ENCODE results near the gene RNF11.

RNF11 gene

DNA sequence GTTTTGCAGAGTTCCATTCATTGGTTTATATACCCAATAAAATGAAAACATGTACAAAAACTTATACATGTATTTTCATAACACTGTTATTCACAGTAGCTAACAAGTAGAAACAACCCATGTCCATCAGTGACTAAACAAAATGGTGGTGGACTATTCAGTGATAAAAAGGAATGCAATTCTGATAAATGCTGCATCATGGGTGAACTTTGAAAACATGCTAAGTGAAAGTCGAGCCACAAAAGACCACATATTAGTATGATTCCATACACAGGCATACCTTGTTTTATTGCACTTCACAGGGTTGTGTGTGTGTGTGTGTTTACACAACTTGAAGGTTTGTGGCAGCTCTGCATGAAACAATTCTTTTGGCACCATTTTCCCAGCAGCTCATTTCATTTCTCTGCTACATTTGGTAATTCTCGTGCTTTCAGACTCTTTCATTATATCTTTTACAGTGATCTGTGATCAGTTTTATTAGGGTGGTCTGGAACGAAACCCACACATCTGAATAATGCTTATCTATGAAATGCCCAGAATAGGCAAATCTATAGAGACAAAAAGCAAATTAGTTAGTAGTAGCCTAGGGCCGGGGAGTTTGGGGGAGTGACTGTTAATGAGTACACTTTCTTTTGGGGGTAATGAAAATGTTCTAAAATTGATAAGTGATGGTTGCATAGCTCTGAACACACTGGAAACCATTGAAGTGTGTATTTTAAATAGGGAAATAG is 27.2 kb downstream of the RNF11 start:
- no peak for DNase-seq (ENCODE audit: low read depth, low spot score)

GRCh38 chr1:51264451-51264850 is 28.4 kb downstream of the RNF11 start:
- DNase-seq (ENCODE audit: low read depth, low spot score): no peak

DNA sequence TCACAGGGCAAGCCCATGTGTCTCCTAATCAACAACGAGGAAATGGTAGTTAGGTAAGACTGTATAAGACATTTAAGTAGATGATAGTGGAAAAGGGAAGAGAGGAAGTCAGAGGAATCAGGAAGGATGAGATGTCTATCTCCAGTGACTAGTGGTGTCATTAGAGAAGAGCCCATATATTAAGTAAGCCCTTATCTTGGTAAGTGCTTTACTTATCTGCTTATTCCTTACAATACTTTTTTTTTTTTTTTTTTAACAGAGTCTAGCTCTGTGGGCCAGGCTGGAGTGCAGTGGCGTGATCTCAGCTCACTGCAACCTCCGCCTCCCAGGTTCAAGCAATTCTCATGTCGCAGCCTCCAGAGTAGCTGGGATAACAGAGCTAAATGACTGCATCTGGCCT is 29.5 kb downstream of the RNF11 start:
- no peak for DNase-seq (ENCODE audit: low read depth, low spot score)

GRCh38 chr1:51266181-51266580 is 30.1 kb downstream of the RNF11 start:
- DNase-seq (ENCODE audit: low read depth, low spot score): no peak

DNA sequence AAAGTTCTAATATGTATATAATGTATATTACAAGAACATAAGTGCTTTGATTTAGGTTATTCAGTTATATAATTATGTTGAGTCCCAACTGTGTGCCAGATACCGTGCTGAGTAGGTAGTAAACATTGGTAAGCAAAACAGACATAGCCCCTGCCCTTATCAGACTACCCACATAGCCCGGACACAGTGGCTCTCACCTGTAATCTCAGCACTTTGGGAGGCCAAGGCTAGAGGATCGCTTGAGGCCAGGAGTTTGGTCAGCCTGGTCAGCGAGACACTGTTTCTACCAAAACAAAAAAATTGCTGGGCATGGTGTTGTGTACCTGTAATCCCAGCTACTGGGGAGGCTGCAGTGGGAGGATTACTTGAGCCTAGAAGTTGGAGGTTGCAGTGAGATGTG is 30.7 kb downstream of the RNF11 start:
- DNase-seq (ENCODE audit: low read depth, low spot score): no peak

DNA sequence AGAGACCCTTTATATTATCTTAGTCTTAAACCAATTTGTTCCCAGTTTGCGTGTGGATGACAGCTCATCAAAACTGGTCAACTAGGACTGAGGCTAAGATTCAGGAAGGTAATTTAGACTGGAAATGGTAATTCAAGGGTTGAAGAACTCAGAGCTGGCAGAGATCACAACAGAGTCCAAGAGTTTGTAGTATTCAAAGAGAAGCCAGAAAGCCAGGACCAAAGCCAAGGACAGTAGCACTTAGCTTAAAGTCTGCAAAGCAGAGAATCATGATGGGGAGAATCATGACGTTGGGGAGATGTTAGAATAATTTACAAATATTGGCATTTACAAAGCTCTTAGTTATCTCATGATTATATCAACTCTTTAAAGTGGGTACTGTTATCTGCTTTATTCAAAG is 32.6 kb downstream of the RNF11 start:
- DNase-seq (ENCODE audit: low read depth, low spot score): no peak

DNA sequence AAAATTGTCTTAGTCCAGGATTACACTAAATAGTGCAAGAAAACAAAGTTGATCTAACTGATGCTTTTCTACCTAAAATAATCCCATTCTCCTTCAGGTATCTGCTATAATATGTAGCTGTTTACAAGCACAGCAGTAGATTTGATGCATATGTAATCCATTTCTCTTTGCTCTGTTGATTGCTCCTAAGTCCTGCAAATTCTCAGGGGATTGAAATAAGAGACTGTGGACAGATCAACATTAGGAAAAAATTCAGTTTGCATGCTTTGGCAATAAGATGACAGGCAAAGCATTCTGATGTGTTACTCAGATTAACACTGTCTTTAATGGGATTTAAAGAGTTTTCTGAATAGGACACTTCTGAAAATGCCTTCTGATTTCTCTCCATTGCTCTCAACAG is 34.7 kb downstream of the RNF11 start:
- no peak for DNase-seq (ENCODE audit: low read depth, low spot score)

- no peak for DNase-seq (ENCODE audit: low read depth, low spot score)
These were observed 36.8 kb downstream of the RNF11 start for GRCh38 chr1:51272916-51273315.

GRCh38 chr1:51274676-51275075 is 38.6 kb downstream of the RNF11 start:
- no peak for DNase-seq (ENCODE audit: low read depth, low spot score)

DNA sequence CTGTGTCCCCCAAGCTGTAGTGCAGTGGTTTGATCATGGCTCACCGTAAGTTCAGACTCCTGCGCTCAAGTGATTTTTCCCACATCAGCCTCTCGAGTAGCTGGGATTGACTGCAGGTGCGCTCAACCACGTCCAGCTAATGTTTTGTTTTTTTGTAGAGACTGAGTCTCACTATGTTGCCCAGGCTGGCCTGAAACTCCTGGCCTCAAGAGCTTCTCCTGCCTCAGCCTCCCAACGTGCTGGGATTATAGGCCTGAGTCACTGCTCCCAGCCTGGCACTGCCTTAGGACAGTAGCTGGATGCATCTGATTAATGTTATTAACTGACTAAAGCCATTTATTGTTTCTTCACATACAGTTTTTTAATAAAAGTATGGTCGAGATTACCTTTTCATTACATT is 40.2 kb downstream of the RNF11 start:
- DNase-seq (ENCODE audit: low read depth, low spot score): no peak

DNA sequence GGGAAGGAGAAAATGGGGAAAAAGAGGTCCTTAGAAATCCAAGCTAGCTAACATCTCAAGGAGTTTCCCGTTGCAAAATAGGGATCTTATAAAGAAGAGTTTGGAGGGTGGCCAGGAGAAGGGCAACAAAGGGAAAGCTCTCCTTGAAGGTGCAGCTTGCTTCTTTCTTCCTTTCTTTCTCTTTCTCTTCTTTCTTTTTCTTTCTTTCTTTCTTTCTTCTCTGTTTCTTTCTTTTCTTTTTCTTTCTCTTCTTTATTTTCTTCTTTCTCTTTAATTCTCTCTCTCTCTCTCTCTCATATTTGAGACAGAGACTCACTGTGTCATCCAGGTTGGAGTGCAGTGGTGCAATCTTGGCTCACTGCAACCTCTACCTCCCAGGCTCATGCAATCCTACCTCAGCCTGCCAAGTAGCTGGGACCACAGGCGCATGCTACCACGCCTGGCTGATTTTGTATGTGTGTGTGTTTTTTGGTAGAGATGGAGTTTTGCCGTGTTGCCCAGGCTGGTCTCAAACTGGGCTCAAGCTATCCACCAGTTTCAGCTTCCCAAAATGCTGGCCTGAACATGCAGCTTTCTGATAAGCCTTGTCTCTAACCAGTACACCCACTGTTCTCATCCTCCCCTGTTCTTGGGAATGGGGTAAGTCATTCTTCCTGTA is 44.4 kb downstream of the RNF11 start:
- no peak for DNase-seq (ENCODE audit: low read depth, low spot score)

DNA sequence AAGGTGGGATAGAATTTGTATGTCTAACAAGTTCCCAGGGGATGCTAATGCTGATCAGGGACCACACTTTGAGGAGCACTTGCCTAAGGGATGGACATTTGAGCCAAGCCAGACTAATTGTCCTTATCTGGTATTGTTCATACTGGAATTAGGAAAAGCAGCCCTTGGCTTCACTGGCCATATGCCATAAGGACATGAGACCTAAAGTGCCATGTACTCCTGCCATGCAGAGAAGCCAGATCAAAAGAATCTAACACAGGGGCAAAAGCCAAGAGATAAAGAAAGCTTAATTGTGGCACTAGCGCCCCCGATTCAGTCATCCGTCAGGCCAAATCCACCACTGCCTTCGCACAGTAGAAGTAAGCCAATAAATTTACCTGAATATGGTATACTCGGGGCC is 45.7 kb downstream of the RNF11 start:
- no peak for DNase-seq (ENCODE audit: low read depth, low spot score)

GRCh38 chr1:51282605-51283004 is 46.5 kb downstream of the RNF11 start:
- DNase-seq (ENCODE audit: low read depth, low spot score): no peak

- no peak for DNase-seq (ENCODE audit: low read depth, low spot score)
These were observed 47.9 kb downstream of the RNF11 start for GRCh38 chr1:51283979-51284378.

- no peak for DNase-seq (ENCODE audit: low read depth, low spot score)
These were observed 48.4 kb downstream of the RNF11 start for GRCh38 chr1:51284487-51284954.

DNA sequence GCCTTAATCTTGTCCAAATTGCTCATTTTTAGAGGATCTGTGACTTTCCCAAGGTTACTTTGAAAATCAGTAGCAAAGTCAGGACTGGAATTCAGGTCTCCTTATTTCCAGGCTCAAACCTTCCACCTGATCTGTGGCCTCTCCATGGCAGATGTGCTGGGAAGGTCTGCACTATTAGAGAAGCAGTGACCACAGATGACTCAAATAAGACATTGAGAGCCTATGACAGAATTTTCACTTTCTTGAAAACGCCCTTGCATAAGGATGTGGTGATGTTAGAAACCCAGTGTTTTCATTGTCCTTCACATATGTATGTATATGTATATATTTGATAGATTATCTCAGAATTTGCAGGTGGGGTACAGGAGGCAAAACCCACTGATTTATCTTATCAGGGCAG is 49.0 kb downstream of the RNF11 start:
- DNase-seq (ENCODE audit: low read depth, low spot score): no peak

- no peak for DNase-seq (ENCODE audit: low read depth, low spot score)
These were observed 51.9 kb downstream of the RNF11 start for GRCh38 chr1:51287966-51288365.

DNA sequence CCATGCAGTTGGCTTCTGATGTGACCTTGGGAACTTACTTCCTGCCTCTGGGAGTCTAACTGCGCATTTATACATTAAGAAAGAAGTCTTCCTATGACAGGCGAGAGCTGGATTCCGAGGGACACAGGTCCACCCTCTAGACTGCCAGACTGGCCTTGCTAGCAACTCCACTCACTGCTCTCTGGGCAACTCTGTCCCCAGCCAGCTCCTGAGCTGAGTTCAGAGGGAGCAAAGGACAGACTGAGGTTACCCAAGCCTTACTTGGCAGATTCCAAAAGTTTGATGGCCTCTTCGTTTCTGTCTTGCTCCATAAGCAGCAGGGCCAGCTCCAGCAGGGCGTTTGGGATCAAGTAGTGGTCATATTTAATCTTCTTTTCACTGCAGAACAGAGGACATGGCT is 52.5 kb downstream of the RNF11 start:
- DNase-seq (ENCODE audit: low read depth, low spot score): no peak

- DNase-seq (ENCODE audit: low read depth, low spot score): no peak
These were observed 53.8 kb downstream of the RNF11 start for GRCh38 chr1:51289676-51290488.

GRCh38 chr1:51290489-51290847 is 54.4 kb downstream of the RNF11 start:
- no peak for DNase-seq (ENCODE audit: low read depth, low spot score)

DNA sequence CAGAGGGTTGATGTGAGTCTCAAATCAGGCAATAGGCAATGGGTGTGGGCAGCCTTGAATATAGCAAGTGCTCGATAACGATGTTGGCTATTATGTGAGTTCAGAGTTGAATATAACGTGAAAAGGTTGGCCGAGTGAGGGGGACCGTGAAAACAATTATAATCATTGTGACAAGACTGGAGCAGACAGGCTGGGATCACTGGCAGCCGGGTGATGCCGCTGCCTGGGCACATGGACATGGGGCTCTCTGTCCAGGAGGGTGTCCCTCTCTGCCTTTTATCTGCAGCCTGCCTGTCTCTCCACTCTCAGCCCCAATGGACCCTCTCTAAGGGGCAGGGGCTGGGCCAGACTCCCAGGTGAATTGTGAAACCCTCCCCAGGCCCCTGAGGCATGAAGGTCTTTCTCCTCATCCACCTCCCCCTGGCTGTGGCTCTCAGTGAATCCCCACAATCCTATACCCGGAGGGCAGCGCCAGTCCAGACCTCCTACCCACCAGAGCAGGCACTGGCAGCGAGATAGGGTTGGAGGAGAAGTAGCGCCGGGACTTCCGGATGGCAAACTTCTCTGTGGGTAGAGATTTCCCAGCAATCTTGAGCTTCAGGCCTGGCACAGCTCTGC is 57.9 kb downstream of the RNF11 start:
- no peak for DNase-seq (ENCODE audit: low read depth, low spot score)

DNA sequence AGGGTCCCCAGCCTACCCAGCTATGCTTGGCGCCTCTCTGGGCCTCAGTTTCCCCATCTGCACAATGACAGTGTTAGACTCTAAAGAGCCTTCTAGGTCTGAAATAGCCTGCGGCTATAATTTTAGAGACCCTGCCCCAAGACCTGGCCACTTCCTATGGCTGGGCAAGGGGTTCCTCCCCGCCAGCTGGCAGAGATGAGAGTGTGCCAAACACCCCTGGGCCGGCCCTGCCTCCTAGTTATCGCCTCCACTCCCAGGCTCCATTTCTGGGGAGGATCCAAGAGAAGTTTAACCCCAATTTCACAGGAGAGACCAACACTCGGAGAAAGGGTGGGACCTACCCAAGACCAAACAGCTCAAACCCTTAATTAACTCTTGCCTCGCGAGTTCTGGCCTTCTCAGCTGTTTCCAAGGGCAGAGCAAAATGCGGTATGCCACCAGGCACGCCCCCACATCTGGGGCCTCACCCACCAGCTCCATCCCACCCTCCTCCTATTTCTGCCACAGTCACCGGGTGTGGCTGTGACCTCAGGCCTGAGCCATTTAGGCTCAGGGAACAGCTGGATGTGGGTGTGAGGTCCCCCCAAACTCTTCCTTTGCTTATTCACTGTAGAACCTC is 58.6 kb downstream of the RNF11 start:
- no peak for DNase-seq (ENCODE audit: low read depth, low spot score)

Measured in activated CD4-positive, CD25-positive, alpha-beta regulatory T cell treated with anti-CD3 and anti-CD28 coated beads, Interleukin-2, amount 50 U/mL, for 16 hours (primary cell).